CD4-positive, alpha-beta T cell treated with Interleukin-15 for 4 hours (primary cell): ENCODE data around the gene CCHCR1.

ENCODE experiments used
- DNase-seq: peaks from one replicate; pipeline ENCODE4 v3.0.0-alpha.2; 2020; ENCODE audit warnings: low spot score

Gene CCHCR1

DNA sequence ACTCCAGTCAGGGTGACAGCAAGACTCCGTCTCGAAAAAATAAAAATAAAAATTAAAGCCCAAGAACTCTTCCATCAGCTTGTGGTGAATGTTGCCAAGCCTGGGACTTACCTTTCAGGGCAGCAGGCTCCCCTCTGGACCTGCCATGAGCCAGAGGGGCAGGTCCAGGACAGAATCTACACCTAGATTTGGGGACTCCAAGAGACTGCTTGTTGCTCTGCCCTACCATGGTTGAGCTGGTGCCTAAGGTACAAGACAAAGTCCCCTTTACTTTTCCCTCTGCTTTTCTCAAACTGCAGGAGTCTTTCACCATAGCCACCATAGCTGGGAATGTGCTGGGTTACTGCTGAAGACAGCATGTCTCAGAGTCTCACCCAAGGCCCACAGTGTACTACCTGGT lies 54.5 kb downstream of the CCHCR1 start:
- no peak for DNase-seq

- no peak for DNase-seq
Measured at GRCh38 chr6:31098449-31098938, 59.1 kb downstream of the CCHCR1 start.

DNA sequence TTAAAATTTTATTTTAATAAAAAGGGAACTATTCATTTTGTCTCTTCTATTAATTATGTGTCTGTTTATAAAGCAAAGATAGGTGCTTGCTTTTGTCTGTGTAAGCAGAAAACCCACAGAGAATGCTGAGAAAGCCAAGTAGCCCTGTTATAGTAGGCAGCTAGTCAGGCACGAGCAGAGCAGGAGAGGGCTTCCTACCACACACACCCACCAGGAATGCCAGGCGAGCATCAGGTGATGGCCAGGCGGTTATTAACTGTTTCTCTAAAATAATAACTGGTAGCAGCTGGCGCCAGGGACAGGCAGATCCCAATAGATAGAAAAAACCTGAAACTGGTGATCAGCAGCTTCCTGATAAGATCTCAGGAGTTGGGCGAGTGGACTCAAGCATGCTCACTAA lies 60.9 kb downstream of the CCHCR1 start:
- no peak for DNase-seq

DNA sequence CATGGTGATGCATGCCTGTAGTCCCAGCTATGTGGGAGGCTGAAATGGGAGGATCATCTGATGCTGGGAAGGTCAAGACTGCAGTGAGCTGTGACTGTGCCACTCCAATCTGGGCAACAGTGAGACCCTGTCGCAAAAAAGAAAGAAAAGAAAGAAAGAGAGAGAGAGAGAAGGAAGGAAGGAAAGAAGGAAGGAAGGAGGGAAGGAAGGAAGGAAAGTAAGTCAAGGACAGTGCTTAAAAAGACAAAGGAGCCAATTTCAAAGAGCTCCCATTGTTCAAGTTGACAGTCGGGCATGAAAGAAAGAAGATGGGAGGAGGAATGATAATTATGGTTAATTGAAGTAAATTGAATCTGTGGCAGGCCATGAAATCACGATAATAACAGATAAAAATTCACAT lies 61.4 kb downstream of the CCHCR1 start:
- DNase-seq: no peak

GRCh38 chr6:31094389-31094881 lies 63.2 kb downstream of the CCHCR1 start:
- peak; percentile 49 for DNase-seq

GRCh38 chr6:31092769-31093505 lies 64.7 kb downstream of the CCHCR1 start:
- no peak for DNase-seq
